Right cardiac atrium (tissue), 5 donors: ENCODE measurements around the gene RIC1. TPM values are rescaled to one million over a fixed set of nuclear protein-coding genes. Genes with fewer than 3 reads are reported as not detected.

Source experiments
- ATAC-seq, 2 donors: fragments of 200-7000 bp; cut with Tn5 transposase; one replicate each; pipeline versions ENCODE4 v1.8.0 to v1.9.1; 2020; ENCODE audit warnings: moderate library complexity in 2 of 2, mild to moderate bottlenecking in 1 of 2
- DNase-seq, 3 donors: peaks; one replicate each; pipeline ENCODE4 v3.0.0-alpha.2; 2020
- H3K27ac ChIP-seq: one replicate; pipeline ENCODE4 v1.5.1; 2013; ENCODE audit warnings: mild to moderate bottlenecking, low read length, control low read depth, moderate library complexity
- H3K27me3 ChIP-seq: one replicate; pipeline ENCODE4 v1.6.1; 2013; ENCODE audit not compliant: control insufficient read depth, insufficient read depth
- H3K4me1 ChIP-seq: one replicate; pipeline ENCODE4 v1.6.1; 2013; ENCODE audit warnings: low read length; ENCODE audit not compliant: control insufficient read depth, insufficient read depth
- H3K4me3 ChIP-seq: one replicate; pipeline ENCODE4 v1.5.1; 2013; ENCODE audit warnings: low read length, control low read depth
- H3K9me3 ChIP-seq: one replicate; pipeline ENCODE4 v1.6.1; 2013; ENCODE audit warnings: low read length; ENCODE audit not compliant: control insufficient read depth
- WGBS: extraction: QIAGEN DNeasy Blood & Tissue Kit; methylation state at CpG from one replicate; pipeline ENCODE4 v1.1.7; 2013; 5-methylcytosine and 5-hydroxymethylcytosine counted together
- intact Hi-C, 4 donors: fragments of 100-400 bp; cut with DNase I; formaldehyde crosslinking; loops; one replicate each; pipeline versions ENCODE4 v1.11.0 to v1.14.0; 2022 to 2023
- polyA plus RNA-seq: library from polyadenylated mRNA; stranded (reverse); fragments of 200-250 nt; gene quantifications from one replicate; pipeline ENCODE4 v1.2.3, GENCODE V29; 2013
- total RNA-seq, 4 donors: library from RNA; stranded (reverse); fragmentation: NEBNext Ultra II Directional; extraction: Animal tissue kit (Norgen Biotek cat#: 25700); gene quantifications; one replicate each; pipeline ENCODE4 v1.2.1, GENCODE V29; 2021
- donor health status: healthy with polysubstance abuse.
- donor health status: DM: no; HTN: yes; CAD: no.
- donor health status: DM: no; HTN: no; CAD: no.
- donor health status: DM: no; HTN: yes; CAD: no; lungs with severe emphysema.
- donor health status: DM: yes; HTN: yes; CAD: no.

Gene RIC1
- total and polyA plus RNA-seq, 5 donors: 3.2 to 11.7 (median 11.1) TPM

DNA sequence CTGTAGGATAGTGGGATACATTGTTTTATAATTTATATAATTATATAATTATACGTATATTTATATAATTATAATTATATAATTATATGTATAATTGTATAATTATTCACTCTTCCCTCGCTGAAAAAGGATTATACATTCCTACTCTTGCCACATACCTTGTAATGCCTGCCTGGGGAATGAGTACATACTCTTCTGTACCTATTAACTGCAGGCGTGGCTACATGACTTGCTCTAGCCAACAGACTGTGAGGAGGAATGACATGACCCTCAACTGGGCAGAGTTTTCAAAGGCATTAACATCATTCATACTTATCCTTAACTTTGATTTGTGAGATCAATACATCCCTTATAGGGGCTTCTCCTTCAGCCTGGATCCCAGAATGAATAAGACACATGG is 184.9 kb downstream of the RIC1 start:
- no peaks in the 10 kb centered on the region for H3K27me3 ChIP-seq
- DNase-seq (no peak), ATAC-seq (no peak)
- no peaks in the 10 kb centered on the region for H3K9me3 ChIP-seq
- intact Hi-C loops: no loop called here
- no peak overlapping the region for H3K27ac ChIP-seq
- no peaks in the 10 kb centered on the region for H3K4me1 ChIP-seq
- H3K4me3 ChIP-seq: no peak overlapping the region
- WGBS: 91% methylated on average over 3 of the region's 3 CpGs

DNA sequence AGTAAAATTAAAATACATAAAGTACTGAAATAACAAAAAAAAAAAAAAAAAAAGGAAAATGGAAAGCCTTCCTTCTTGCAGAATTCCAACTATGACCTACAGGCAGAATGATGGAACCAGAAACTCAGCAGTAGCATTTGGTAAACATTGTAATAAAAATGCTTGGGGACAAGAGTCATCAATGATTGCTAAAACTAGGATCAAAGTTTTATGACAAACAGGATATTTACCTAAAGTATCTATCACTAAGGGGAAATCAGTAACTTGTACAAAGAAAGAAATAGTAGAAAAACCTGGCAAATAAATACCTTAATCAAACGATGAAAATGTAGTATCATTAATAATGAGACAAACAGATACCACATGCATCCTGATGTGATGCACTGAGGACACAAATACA is 186.6 kb downstream of the RIC1 start:
- DNase-seq (no peak), ATAC-seq (no peak)
- H3K27me3 ChIP-seq: no peaks in the 10 kb centered on the region
- H3K4me1 ChIP-seq: no peaks in the 10 kb centered on the region
- H3K27ac ChIP-seq: no peak overlapping the region
- no peaks in the 10 kb centered on the region for H3K9me3 ChIP-seq
- H3K4me3 ChIP-seq: no peak overlapping the region
- WGBS: 75% methylated on average over 1 of the region's 1 CpG
- intact Hi-C loops: no loop called here

DNA sequence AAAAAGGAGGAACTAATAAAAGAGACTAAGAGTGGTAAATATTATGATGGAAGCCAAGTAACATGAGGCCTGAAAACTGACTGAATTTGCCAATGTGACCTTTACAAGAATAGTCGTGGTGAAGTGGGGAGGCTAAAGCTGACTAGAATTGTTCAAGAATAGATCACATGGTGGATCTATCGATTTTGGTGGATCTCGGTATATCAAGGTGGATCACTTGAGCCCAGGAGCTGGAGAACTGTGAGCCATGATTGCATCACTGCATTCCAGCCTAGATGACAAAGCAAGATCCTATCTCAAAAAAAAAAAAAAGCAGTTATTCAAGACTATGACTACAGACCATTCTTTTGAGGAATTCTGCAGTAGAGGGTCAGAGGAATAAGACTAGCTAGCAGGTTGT is 189.0 kb downstream of the RIC1 start:
- no peak overlapping the region for H3K27ac ChIP-seq
- H3K27me3 ChIP-seq: no peaks in the 10 kb centered on the region
- no peak overlapping the region for H3K4me3 ChIP-seq
- DNase-seq (no peak), ATAC-seq (no peak)
- H3K4me1 ChIP-seq: no peaks in the 10 kb centered on the region
- intact Hi-C loops: no loop called here
- 95% methylated on average over 3 of the region's 3 CpGs for WGBS
- H3K9me3 ChIP-seq: no peaks in the 10 kb centered on the region

DNA sequence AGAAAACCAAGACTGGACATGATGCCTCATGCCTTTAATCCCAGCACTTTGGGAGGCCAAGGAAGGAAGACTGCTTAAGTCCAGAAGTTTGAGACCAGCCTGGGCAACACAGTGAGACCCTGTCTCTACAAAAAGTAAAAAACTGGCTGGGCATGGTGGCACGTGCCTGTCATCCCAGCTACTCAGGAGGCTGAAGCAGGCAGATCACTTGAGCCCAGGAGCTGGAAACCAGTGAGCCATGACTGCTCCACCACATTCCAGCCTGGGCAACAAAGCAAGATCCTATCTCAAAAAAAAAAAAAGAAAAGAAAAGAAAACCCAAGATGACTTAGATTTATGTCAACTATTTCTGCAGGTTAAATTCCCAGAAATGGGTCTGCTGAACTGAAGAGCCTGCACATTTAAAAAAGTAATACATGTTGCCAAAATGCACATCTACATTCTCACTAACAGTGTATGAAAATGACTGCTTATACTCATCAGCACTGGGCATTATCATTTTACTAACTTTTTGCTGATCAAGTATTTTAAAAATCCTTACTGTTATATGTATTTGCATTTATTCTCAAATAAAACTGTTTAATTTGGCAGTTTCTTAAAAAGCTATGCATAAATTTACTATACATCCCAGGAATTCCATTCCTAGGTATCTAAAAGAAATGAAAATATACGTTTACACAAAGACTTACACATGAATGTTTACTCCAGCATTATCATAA is 189.7 kb downstream of the RIC1 start:
- H3K4me3 ChIP-seq: no peak overlapping the region
- no peak for DNase-seq
- intact Hi-C loops: no loop called here
- H3K27ac ChIP-seq: no peak overlapping the region
- no peaks in the 10 kb centered on the region for H3K27me3 ChIP-seq
- WGBS: 93% methylated on average over 2 of the region's 2 CpGs
- no peak for ATAC-seq
- H3K9me3 ChIP-seq: no peaks in the 10 kb centered on the region
- no peaks in the 10 kb centered on the region for H3K4me1 ChIP-seq

DNA sequence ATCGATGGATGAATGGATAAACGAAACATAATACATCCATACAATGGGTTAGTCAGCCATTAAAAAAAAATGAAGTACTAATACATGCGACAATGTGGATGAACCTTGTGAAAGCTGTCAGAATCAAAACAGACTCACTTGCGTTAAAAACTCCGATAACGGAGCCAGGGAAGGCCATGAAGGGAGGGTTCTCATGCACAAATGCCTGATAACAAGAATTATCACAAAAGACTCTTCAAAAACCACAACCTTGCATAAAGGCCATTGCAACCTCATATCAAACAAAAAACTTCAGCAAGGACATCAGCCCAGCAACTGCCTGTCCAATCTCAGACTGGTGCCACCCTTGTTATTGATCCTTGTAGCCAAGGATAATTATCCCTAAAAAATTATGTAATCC is 190.3 kb downstream of the RIC1 start:
- Histone ChIP-seq H3K9me3 (no peaks in the 10 kb centered on the region), H3K4me3 (no peak overlapping the region), H3K27ac (no peak overlapping the region), H3K4me1 (no peaks in the 10 kb centered on the region), H3K27me3 (no peaks in the 10 kb centered on the region)
- ATAC-seq: no peak
- 89% methylated on average over 6 of the region's 6 CpGs for WGBS
- no peak for DNase-seq
- intact Hi-C loops: no loop called here

DNA sequence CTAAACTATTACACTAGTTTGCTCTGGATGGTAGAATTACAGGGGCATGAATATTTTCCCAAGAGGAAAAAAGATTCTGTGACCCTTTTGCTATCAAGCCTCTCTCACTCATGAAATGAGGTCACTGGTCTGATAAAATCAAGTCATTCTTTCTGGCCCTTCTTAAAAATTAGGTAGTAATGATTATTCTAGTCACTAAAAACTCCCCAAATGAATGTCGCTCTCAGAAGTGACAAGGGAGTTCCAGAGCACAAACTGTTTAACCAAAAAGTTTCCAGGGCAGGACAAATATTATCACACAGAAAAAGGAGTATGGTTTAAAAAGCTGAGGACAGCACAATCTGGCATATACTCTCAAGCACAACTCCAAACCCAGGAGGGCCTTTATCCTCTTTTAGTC is 191.5 kb downstream of the RIC1 start:
- Histone ChIP-seq H3K4me1 (no peaks in the 10 kb centered on the region), H3K9me3 (no peaks in the 10 kb centered on the region), H3K4me3 (no peak overlapping the region), H3K27ac (no peak overlapping the region), H3K27me3 (no peaks in the 10 kb centered on the region)
- 80% methylated on average over 1 of the region's 1 CpG for WGBS
- intact Hi-C loops: no loop called here
- DNase-seq (no peak), ATAC-seq (no peak)

DNA sequence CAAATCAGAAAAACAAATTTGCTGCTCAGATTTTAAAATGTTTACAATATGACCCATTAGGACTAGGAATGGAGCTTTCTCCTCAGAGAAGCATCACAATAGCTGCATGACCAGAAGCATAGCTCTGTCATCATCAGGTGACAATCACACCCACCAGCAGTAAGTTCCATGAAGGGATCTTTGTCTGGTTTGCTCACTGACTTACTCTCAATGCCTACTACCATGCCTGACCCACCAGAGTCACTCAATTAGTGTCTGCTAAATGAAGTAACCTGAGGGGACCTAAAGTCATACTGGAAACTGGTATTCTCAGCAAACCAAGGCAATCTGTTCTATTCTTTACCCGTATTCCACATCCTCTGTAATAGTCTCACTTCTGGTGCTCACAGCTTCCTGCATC is 196.3 kb downstream of the RIC1 start:
- Histone ChIP-seq H3K27ac (no peak overlapping the region), H3K4me1 (no peaks in the 10 kb centered on the region), H3K27me3 (no peaks in the 10 kb centered on the region), H3K4me3 (no peak overlapping the region), H3K9me3 (no peaks in the 10 kb centered on the region)
- intact Hi-C loops: no loop called here
- ATAC-seq (no peak), DNase-seq (no peak)
- 68% methylated on average over 1 of the region's 1 CpG for WGBS

Other genes with a start within 250 kb of the RIC1 start
- 10 to 100 TPM; 31.5 to 40.3 (median 34.1) TPM for gene PLGRKT, start 191.2 kb upstream of the RIC1 start, total RNA-seq
- 44.5 TPM for gene PLGRKT, start 191.2 kb upstream of the RIC1 start, polyA plus RNA-seq
- 10 to 100 TPM in 3 of 4 donors, 1 to 10 TPM in 1; 8.8 to 12.0 (median 10.9) TPM for gene CD274, start 178.6 kb upstream of the RIC1 start, total RNA-seq
- 4.9 TPM for gene CD274, start 178.6 kb upstream of the RIC1 start, polyA plus RNA-seq
- 1 to 10 TPM; 2.3 to 3.3 (median 2.5) TPM for gene PDCD1LG2, start 118.6 kb upstream of the RIC1 start, total RNA-seq
- 1.8 TPM for gene PDCD1LG2, start 118.6 kb upstream of the RIC1 start, polyA plus RNA-seq
- 10 to 100 TPM; 13.3 to 26.8 (median 21.9) TPM for gene ERMP1, start 204.0 kb downstream of the RIC1 start, total RNA-seq
- gene ERMP1, start 204.0 kb downstream of the RIC1 start, polyA plus RNA-seq: 8.6 TPM